Skeletal muscle tissue (tissue), 4 donors: ENCODE measurements around the gene THAP6. TPM values are rescaled to one million over a fixed set of nuclear protein-coding genes. Genes with fewer than 3 reads are reported as not detected.
"Not testable (repeated sequence)": the region's sequence is repeated elsewhere in the genome, so short reads cannot be mapped to it uniquely, and the experiment has no call there.

ENCODE experiments used
- H3K27ac ChIP-seq: one replicate; pipeline ENCODE4 v1.7.0; 2013; ENCODE audit warnings: mild to moderate bottlenecking, low read depth, low read length, inconsistent platforms
- H3K27me3 ChIP-seq, 3 donors: one replicate each; pipeline ENCODE4 v1.7.0; 2013; ENCODE audit warnings: low read length in 3 of 3; ENCODE audit not compliant: control insufficient read depth in 3 of 3, insufficient read depth in 3 of 3
- H3K36me3 ChIP-seq, 3 donors: one replicate each; pipeline ENCODE4 v1.7.0; 2013; ENCODE audit warnings: low read length in 3 of 3; ENCODE audit not compliant: control insufficient read depth in 3 of 3, insufficient read depth in 3 of 3
- H3K4me1 ChIP-seq, 3 donors: one replicate each; pipeline ENCODE4 v1.7.0; 2013; ENCODE audit warnings: low read length in 3 of 3, mild to moderate bottlenecking in 3 of 3; ENCODE audit not compliant: control insufficient read depth in 3 of 3, insufficient read depth in 3 of 3
- H3K4me3 ChIP-seq, 3 donors: one replicate each; pipeline ENCODE4 v1.7.0; 2013; ENCODE audit warnings: low read length in 3 of 3
- H3K9ac ChIP-seq, 3 donors: one replicate each; pipeline ENCODE4 v1.7.0; 2013; ENCODE audit warnings: low read length in 3 of 3, mild to moderate bottlenecking in 3 of 3, moderate library complexity in 2 of 3, low read depth in 1 of 3
- H3K9me3 ChIP-seq, 3 donors: one replicate each; pipeline ENCODE4 v1.7.0; 2013; ENCODE audit warnings: low read length in 3 of 3; ENCODE audit not compliant: control insufficient read depth in 3 of 3
- total RNA-seq: library from RNA; depleted of rRNA; stranded (reverse); fragments of >200 nt; gene quantifications from one replicate; pipeline ENCODE4 v1.2.3, GENCODE V29; 2014
- donor health status: Osteomylitis.

The THAP6 gene
- total RNA-seq, 1 donor from 2014 or later, result 12.0 TPM

DNA sequence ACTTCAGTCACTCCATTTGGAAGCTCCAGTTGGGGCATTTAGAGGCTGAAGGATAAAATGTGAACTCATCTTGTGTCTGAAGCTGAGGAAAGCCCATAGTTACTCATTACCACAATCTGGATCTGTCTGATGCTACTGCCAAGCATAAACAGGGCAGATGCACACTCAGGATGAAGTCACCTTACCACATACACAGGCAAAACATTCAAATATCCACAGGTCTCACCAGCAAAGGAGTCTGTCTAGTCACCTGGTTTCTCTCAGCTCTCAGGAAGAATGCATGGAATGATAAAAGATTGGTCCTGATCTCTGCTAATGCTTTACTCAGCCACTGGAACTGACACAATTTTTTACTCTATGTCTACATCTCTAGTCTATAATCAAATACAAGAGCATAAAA, 28.6 kb downstream of the THAP6 start:
- peaks cover 4 to 21% (median 7%) of the 10 kb centered on the region in 3 donors for H3K36me3 ChIP-seq
- no peaks in the 10 kb centered on the region for H3K9me3 ChIP-seq
- no peaks in the 10 kb centered on the region for H3K27me3 ChIP-seq
- no peak overlapping the region for H3K4me3 ChIP-seq
- H3K27ac ChIP-seq, result no peak overlapping the region
- H3K9ac ChIP-seq, result no peak overlapping the region
- no peaks in the 10 kb centered on the region for H3K4me1 ChIP-seq

DNA sequence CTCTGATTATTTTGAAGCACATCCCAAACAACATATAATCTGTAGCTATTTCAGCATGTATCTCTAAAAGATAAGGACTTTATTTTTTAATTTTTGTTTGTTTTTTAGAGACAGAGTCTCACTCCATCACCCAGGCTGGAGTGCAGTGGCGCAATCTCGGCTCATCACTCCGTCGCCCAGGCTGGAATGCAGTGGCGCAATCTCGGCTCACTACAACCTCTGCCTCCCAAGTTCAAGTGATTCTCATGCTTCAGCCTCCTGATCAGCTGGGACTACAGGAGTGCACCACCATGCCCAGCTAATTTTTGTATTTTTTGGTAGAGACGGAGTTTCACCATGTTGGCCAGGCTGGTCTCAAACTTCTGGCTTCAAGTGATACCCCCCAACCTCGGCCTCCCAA, 29.9 kb downstream of the THAP6 start:
- H3K4me3 ChIP-seq, H3K27me3 ChIP-seq, H3K9me3 ChIP-seq, H3K9ac ChIP-seq, H3K27ac ChIP-seq, H3K4me1 ChIP-seq: not testable (repeated sequence)
- H3K36me3 ChIP-seq, result peaks cover 2 to 21% (median 7%) of the 10 kb centered on the region in 3 donors

DNA sequence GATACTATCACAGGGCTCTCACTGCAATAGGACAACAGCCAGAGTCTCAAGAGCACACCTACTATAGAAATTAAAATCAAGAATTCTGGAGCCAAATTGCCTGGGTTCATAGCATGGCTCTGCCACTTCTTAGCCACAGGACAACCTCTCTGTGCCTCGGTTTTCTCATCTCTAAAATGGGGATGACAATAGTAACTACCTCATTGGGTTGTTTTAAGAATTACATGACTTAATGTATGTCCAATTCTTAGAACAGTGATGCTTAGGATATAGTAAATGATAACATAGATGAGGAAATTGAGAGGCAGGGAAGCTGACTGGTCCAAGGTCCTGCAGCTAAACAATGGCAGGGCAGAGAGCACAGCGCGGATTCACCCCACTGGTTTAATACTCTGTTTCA, 30.6 kb downstream of the THAP6 start:
- Histone ChIP-seq H3K27ac (no peak overlapping the region), H3K4me1 (no peaks in the 10 kb centered on the region), H3K36me3 (peaks cover 2 to 18% (median 7%) of the 10 kb centered on the region in 3 donors), H3K27me3 (no peaks in the 10 kb centered on the region), H3K9me3 (no peaks in the 10 kb centered on the region), H3K4me3 (no peak overlapping the region), H3K9ac (no peak overlapping the region)

DNA sequence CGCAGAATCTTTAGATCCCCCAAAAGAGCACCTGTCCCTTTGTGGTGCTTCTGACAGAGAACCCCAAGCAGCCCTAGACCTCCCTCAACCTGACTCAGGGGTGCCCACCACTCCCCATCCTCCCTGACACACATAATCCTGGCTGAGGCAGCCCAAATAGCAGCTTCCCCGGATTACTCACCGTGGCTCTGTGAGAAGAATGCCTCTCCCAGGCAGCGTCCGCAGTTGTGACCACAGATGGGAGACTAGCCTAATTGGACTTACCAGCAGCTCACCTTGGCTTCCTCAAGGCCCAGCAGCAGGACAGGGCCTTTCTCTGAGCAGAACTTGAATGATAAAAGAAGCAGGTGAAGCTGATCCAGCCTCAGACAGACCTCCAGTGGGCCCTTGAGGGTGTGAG, 31.3 kb downstream of the THAP6 start:
- H3K9ac ChIP-seq, result no peak overlapping the region
- H3K9me3 ChIP-seq, result no peaks in the 10 kb centered on the region
- peaks cover 2 to 12% (median 7%) of the 10 kb centered on the region in 3 donors for H3K36me3 ChIP-seq
- H3K27me3 ChIP-seq, result no peaks in the 10 kb centered on the region
- no peak overlapping the region for H3K27ac ChIP-seq
- H3K4me1 ChIP-seq, result no peaks in the 10 kb centered on the region
- H3K4me3 ChIP-seq, result no peak overlapping the region

DNA sequence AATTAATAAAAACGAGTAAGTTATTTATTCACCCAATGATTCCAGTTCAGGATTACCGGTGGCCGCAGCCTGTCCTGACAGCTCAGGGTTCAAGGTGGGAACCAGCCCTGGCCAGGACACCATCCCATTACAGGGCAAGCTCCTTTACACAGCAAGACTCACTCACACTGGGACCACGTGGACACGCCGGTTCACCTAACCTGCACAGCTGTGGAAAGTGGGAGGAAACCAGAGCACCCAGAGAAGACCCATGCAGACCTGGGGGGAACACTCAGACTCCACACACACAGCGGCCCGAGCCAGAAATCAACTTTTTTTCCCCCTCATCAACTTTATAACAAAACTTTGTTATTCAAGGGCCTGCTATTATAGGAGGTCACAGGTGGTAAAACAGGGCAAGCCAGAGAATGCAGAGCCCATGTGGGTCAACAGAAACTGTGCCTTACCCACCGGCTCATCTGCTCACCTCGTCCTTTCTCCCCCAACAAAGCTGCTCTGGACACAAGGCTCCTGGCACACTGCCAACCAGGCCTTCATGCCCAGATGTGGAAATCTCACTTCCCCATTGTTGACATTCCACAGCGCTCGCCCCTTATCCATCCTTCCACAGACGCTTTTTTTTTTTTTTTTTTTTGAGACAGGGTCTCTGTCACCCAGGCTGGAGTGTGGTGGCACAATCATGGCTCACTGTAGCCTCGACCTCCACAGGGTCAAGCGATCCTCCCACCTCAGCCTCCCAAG, 33.5 kb downstream of the THAP6 start:
- Histone ChIP-seq H3K36me3 (peaks cover 2 to 9% (median 7%) of the 10 kb centered on the region in 3 donors), H3K9me3 (no peaks in the 10 kb centered on the region), H3K4me1 (no peaks in the 10 kb centered on the region)

DNA sequence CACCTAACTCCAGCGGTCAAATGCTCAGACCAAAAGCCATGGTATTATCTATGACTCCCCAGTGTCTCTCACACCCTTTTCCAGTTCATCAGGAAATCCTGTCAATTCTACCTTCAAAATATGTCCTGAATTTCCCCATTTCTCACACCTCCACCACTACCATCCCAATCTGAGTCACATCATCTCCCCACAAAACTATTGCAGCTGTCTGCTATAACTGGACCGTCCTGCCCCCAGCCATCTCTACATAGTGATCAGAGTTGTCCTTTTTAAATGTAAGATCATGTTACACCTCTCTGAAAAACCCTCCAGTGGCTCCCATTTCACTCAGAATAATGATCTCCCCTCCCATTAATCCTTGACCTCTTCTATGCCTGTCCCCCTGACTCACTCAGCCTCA, 34.7 kb downstream of the THAP6 start:
- Histone ChIP-seq H3K36me3 (peaks cover 2 to 8% (median 7%) of the 10 kb centered on the region in 3 donors), H3K27me3 (no peaks in the 10 kb centered on the region), H3K4me3 (no peak overlapping the region), H3K27ac (no peak overlapping the region), H3K4me1 (no peaks in the 10 kb centered on the region), H3K9ac (no peak overlapping the region), H3K9me3 (no peaks in the 10 kb centered on the region)

More for the DNA sequence above, 33.5 kb downstream of the THAP6 start:
- H3K4me3 ChIP-seq, result no peak overlapping the region
- H3K9ac ChIP-seq, result no peak overlapping the region
- no peaks in the 10 kb centered on the region for H3K27me3 ChIP-seq
- H3K27ac ChIP-seq, result no peak overlapping the region

DNA sequence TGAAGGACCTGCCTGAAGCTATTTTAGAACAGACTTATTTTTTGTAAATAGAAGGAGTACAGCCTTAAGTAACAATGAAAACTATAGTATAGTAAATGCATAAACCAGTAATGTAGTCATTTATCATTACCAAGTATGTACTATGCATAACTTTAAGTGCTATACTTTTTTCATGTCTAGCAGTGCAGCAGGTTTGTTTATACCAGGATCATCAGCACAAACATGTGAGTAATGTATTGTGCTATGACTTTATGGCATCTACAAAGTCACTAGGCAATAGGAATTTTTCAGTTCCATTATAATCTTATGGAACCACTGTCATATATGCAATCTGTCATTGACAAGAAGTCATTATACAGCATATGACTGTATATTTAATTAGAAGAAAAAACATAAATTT, 38.2 kb downstream of the THAP6 start:
- Histone ChIP-seq H3K4me1 (no peaks in the 10 kb centered on the region), H3K4me3 (no peak overlapping the region), H3K36me3 (no peaks in the 10 kb centered on the region), H3K27ac (no peak overlapping the region), H3K9me3 (no peaks in the 10 kb centered on the region), H3K27me3 (peaks cover 0 to 5% (median 0%) of the 10 kb centered on the region in 3 donors), H3K9ac (no peak overlapping the region)

DNA sequence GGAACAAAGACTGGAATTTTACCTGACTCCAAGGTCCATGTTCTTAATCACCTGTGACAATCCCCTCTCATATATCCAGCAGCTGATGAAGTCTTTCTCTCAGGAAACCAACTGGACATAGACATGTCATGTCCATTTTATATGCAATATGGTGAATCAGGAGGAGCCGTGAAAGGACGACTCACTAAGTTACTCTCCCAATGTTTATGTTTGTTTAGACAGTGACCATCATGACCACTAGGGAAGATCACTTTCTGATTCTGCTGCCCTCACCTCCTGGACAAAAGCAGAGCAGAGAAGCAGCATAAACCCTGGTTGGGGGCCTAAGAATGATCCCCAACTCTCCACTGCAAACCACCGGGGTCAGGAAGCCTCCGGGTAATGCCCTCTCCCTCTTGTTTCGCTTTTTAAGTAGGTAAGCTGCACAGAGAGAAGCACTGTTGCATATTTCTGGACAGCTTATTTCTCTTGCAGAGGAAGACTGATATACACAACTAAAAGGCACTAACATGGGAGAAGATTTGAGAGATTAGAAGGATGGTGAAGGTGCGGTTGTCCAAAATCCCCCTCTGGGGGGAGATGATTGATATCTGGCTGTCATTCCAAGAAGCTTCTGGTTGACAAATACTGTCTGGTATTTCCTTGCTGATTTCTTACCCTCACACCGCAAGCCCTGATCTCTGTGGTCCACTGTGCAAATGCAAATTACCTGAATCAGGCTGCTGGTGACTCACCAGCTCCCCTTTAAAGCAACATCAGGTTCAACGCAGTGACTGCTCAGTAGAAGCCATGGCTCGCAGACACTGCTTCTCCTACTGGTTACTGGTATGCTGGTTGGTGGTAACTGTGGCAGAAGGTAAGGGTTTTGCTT, 41.3 kb downstream of the THAP6 start, which contains the start of gene ODAPH:
Gene ODAPH, plus strand, starts transcription at position 773 of the 871 bp plus-strand sequence. Its CDS starts 17 bp downstream, at position 790.
- Histone ChIP-seq H3K27ac (no peak within 1 kb of the TSS), H3K36me3 (no peaks in the 10 kb centered on the region), H3K4me1 (no peaks in the 10 kb centered on the region), H3K9me3 (no peaks in the 10 kb centered on the region), H3K27me3 (peaks cover 0 to 8% (median 0%) of the 10 kb centered on the region in 3 donors), H3K9ac (no peak within 1 kb of the TSS), H3K4me3 (no peak within 1 kb of the TSS)

DNA sequence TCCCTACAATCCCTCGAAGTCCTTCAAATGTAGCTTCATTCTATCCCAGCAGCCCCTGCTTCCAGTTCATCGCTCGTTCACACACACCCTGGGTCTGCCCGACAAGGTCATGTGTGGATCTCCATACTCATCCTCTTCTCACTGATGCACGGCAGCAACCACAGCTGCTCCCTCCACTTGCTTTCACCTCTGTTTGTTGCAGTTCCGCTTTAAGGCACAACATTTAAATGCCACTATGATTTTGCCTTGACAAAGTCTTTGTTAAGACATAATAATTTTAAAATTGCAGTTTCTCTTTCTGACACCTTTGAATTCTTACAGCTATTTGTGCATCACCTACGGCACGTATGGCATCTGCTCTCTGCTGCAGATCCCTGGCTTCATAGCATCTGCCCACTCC, 43.4 kb downstream of the THAP6 start:
- H3K9me3 ChIP-seq, result no peaks in the 10 kb centered on the region
- H3K9ac ChIP-seq, result no peak overlapping the region
- H3K4me1 ChIP-seq, result no peaks in the 10 kb centered on the region
- H3K36me3 ChIP-seq, result no peaks in the 10 kb centered on the region
- peaks cover 0 to 8% (median 0%) of the 10 kb centered on the region in 3 donors for H3K27me3 ChIP-seq
- no peak overlapping the region for H3K4me3 ChIP-seq
- H3K27ac ChIP-seq, result no peak overlapping the region

DNA sequence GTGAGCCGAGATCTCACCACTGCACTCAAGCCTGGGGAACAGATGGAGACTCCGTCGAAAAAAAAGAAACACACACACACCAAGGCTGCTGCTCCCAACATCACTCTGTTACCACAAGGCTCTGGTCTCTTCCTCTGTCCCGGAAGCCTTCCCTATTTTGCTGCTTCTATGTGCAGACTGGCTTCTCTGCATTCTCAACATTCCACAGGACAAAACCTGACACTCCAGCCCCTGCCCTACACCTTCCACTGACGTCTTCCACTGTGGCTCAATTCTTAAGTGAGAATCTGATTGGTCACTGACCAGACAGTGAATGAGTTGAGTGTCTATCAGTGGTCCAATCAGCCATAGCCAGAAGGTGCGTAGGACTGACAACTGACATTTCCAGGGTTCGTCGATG, 47.5 kb downstream of the THAP6 start:
- Histone ChIP-seq H3K9ac (no peak overlapping the region), H3K27me3 (peaks cover 0 to 7% (median 0%) of the 10 kb centered on the region in 3 donors), H3K9me3 (no peaks in the 10 kb centered on the region)

More for the DNA sequence above, 47.5 kb downstream of the THAP6 start:
- no peak overlapping the region for H3K27ac ChIP-seq
- H3K4me1 ChIP-seq, result no peaks in the 10 kb centered on the region
- H3K4me3 ChIP-seq, result no peak overlapping the region
- no peaks in the 10 kb centered on the region for H3K36me3 ChIP-seq
